Measurements from ENCODE around the gene PRR23E. TPM values are rescaled to one million over a fixed set of nuclear protein-coding genes. Genes with fewer than 3 reads are reported as not detected.

PRR23E gene
- total RNA-seq, 4 donors from 2014 or later = not detected

DNA sequence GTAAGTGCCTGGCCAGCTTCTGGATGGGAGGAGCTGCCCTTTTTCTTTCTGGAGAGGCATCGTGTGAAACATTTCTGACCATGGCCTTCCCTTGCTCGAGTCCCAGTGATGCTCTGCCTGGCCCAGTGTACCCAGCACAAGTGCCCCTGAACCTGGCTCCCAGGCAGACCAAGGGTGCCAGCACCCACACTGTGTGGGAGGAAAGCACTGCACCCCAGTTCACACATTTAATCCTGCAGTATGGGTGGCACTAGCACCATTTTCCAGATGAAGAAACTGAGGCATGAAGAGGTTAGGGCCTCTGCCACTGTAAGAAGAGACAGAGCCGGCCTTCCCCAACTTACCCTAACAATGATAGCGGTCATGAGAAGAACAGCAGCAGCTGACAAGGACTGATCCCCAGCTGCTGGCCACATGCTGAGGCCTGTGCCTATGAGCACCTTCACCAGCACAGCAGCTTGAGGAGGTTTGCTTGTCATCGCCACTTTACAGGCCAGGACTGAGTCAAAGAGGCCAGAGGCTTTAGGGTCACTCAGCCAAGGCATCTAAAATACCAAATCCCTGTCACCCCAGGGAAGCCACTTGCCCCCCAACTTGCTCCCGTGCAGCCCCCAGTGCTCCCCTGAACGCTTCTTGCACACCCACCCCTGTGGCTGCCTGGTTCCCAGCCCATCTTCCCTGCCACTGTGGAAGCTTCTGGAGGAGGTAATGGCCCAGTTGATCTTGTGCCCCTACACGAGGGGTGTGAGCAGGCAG lies 15.0 kb downstream of the PRR23E start:
- TF ChIP-seq, protein P1, sequence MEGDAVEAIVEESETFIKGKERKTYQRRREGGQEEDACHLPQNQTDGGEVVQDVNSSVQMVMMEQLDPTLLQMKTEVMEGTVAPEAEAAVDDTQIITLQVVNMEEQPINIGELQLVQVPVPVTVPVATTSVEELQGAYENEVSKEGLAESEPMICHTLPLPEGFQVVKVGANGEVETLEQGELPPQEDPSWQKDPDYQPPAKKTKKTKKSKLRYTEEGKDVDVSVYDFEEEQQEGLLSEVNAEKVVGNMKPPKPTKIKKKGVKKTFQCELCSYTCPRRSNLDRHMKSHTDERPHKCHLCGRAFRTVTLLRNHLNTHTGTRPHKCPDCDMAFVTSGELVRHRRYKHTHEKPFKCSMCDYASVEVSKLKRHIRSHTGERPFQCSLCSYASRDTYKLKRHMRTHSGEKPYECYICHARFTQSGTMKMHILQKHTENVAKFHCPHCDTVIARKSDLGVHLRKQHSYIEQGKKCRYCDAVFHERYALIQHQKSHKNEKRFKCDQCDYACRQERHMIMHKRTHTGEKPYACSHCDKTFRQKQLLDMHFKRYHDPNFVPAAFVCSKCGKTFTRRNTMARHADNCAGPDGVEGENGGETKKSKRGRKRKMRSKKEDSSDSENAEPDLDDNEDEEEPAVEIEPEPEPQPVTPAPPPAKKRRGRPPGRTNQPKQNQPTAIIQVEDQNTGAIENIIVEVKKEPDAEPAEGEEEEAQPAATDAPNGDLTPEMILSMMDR (IDR thresholded peaks at IDR 0.05) = no peak
- no peak for TF ChIP-seq POLR2A (IDR thresholded peaks at IDR 0.05)
- DNase-seq (ENCODE audit: low spot score in 2 of 2) = peak in 1 of 2 donors; percentile 74
- intact Hi-C loops (cut with DNase I; ENCODE audit: low total_unique reads) = no loop called here
- no peak overlapping the region for H3K4me3 ChIP-seq (ENCODE audit: low read depth, poor library complexity, severe bottlenecking)
- 78 to 83% methylated on average over 8 of the region's 8 CpGs for WGBS, 2 donors

GRCh38 chr3:127208483-127209100 lies 15.7 kb downstream of the PRR23E start:
- intact Hi-C loops (cut with DNase I; ENCODE audit: low total_unique reads) = no loop called here
- TF ChIP-seq POLR2A (IDR thresholded peaks at IDR 0.05) = no peak
- TF ChIP-seq, protein P1 (IDR thresholded peaks at IDR 0.05) = no peak
- WGBS, 2 donors = 90 to 92% methylated on average over 12 to 14 of the region's 14 CpGs
- H3K4me3 ChIP-seq (ENCODE audit: low read depth, poor library complexity, severe bottlenecking) = no peak overlapping the region
- peak in 1 of 2 donors; percentile 72 for DNase-seq (ENCODE audit: low spot score in 2 of 2)

GRCh38 chr3:127209155-127209839 lies 16.4 kb downstream of the PRR23E start:
- no peak overlapping the region for H3K4me3 ChIP-seq (ENCODE audit: low read depth, poor library complexity, severe bottlenecking)
- WGBS, 2 donors = 83% methylated on average over 13 of the region's 13 CpGs
- DNase-seq (ENCODE audit: low spot score in 2 of 2) = peak in 1 of 2 donors; percentile 71
- intact Hi-C loops (cut with DNase I; ENCODE audit: low total_unique reads) = no loop called here
- TF ChIP-seq POLR2A (IDR thresholded peaks at IDR 0.05) = no peak
- TF ChIP-seq, protein P1 (IDR thresholded peaks at IDR 0.05) = no peak

DNA sequence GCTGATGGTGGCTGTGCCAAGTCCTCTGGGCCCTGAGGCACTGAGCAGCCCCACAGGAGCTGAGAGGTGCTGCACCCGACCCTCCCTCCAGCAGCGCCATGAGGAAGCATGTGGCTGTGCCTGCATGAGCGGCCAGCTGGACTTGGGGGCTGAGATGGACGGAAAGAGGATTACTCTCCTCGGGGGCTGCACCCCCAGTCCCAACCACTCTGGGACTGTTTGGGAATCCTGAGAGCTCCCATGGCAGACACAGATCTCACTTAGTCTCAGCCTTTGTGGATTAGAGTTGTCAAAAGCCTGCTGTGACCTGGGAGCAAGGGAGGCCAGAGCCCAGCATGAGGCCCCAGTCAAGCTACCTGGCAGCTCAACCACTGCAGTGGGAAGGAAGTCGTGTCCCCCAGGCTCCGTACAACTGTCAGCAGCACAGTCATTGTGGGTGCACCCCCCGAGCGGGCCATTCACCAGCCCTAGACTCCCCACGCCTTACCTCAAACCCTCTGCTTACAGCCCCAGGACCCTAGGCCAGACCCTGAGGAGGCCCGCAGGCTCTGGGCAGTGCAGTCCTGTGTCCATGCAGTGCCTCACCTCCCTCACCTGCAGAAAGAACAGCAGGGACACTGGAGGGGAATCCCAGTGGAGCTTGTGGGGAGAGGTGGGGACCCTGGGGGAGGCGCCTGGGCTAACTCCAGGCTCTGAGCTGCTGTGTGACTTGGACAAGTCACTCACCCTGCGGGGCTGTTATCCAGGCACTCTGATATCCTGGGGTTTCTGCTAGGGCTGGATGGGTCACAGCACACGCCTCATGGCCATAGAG lies 17.1 kb downstream of the PRR23E start:
- intact Hi-C loops (cut with DNase I; ENCODE audit: low total_unique reads) = no loop called here
- TF ChIP-seq, protein P1 (IDR thresholded peaks at IDR 0.05) = no peak
- TF ChIP-seq POLR2A (IDR thresholded peaks at IDR 0.05) = no peak
- 69 to 74% methylated on average over 12 to 13 of the region's 14 CpGs for WGBS, 2 donors
- H3K4me3 ChIP-seq (ENCODE audit: low read depth, poor library complexity, severe bottlenecking) = no peak overlapping the region
- DNase-seq (ENCODE audit: low spot score in 2 of 2) = peak in 1 of 2 donors; percentile 76

DNA sequence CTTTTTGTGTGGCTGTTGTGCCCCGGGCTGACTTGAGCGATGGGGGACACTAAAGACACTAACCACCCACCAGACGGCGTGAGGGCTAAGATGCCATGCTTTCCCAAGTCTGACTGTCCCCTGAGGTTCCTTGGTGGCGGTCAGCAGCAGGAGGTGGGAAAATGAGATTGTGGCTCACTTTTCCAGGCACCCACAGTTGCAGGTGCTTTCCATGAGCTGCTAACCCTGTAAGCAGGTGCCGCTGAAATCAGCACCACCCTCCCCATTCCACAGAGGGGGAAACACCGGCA lies 17.7 kb downstream of the PRR23E start:
- TF ChIP-seq, protein P1 (IDR thresholded peaks at IDR 0.05) = no peak
- TF ChIP-seq POLR2A (IDR thresholded peaks at IDR 0.05) = no peak
- DNase-seq (ENCODE audit: low spot score in 2 of 2) = no peak
- no peak overlapping the region for H3K4me3 ChIP-seq (ENCODE audit: low read depth, poor library complexity, severe bottlenecking)
- intact Hi-C loops (cut with DNase I; ENCODE audit: low total_unique reads) = no loop called here
- 92 to 93% methylated on average over 7 of the region's 7 CpGs for WGBS, 2 donors
